HTR-8/SVneo (cell line): ENCODE data around the gene JAZF1.

ENCODE experiments used
- DNase-seq: peaks from one replicate; pipeline ENCODE4 v3.0.0; 2011; ENCODE audit warnings: low spot score, mixed read lengths; ENCODE audit not compliant: insufficient read length
- FAIRE-seq: peaks from 2 replicates; lab custom pipeline; 2011; peaks lifted over from hg19 to GRCh38; lab: Jason Lieb, UNC

JAZF1 gene

GRCh38 chr7:28062197-28062991, 118.2 kb downstream of the JAZF1 start:
- peak; percentile 87 for FAIRE-seq
- peak; percentile 59 for DNase-seq

DNA sequence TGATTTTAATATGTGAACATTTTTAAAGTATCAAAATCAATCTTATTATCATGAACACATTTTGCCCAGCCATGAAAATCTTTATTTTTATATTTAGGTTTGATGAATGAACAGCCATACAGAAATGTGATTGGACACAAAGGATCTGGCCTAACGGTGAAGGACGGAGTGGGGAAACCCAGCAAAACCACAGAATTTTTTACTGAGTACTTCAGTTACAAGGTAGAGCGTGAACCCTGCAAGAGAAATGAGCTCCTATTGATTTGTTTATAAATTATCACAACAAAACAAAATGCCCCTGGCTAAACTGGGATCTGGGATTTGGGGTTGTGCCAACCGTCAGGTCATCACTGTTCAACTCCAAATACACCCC, 118.8 kb downstream of the JAZF1 start:
- no peak for FAIRE-seq
- no peak for DNase-seq

DNA sequence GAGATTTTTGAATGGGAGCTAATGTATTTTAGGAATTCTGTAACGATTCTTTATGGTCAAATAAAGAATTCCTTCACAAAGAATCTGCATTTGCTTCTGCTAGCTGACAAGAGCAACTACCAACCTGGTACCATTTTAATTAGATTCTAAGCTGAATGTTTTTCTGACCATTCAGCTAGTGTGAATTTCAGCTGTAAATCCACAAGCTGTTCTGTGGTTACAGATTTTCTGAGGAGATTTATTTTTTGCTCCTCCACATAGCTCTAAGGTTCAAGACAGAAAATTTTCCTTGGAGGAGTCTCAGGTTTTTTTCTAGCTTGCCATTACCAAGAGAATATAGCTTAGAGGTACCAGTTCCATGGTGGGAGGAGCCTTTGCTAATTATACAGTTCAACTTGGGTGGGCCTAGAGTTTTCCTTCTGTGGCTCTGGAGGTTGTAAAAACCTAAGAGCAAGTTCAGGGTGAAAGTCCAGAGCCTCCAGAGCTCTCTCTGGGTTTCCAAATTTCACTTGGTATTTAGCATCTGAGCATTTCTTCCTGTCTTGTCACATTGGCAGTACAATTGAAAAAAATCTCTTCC, 120.1 kb downstream of the JAZF1 start:
- DNase-seq (no peak), FAIRE-seq (peak; percentile 44)

GRCh38 chr7:28055161-28055544, 125.4 kb downstream of the JAZF1 start:
- FAIRE-seq = no peak
- peak; percentile 72 for DNase-seq

DNA sequence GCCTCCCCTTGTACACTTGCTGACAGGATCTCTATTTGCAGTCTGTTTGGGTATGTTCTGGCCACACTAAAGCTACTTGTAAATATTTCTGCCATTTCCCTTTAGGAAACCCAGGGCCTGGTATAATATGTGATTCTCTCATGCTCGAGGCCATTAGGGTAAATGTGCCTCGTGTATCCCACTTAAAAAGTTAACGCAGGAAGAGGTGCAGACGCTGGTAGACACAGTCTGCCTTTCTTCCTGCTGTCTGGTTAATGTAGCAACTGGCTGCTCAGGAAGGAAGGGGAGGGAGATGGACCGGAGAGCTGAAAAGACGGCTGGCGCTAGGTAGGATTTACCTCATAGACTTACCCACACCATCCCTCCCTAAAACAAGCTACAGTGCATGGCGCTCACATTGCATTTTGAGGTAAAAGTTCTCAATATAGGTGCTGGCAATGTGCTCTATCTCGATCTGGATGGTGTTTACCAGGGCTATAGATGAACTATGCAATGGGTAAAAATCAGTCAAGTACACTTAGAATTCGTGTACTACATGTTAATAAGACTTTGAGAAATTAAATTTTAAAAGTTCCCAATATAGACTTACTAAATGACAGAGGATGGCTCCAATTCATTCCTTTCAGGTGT, 125.9 kb downstream of the JAZF1 start:
- no peak for FAIRE-seq
- no peak for DNase-seq

- no peak for DNase-seq
- FAIRE-seq = no peak
These were observed 127.7 kb downstream of the JAZF1 start for GRCh38 chr7:28052933-28053332.

DNA sequence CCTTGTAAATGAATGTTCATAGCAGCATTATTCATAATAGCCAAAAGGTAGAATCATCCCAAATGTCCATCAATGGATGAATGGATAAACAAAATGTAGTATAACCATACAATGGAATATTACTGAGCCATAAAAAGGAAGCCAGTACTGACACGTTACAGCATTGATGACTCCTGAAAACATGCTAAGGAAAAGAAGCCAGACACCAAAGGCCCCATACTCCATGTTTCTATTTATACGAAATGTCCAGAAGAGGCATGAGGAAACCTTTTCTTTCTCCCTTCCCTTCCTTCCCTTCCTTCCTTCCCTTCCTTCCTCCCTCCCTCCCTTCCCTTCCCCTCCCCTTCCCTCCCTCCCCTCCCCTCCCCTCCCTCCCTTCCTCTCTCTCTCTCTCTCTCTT, 131.9 kb downstream of the JAZF1 start:
- FAIRE-seq (no peak), DNase-seq (no peak)

DNA sequence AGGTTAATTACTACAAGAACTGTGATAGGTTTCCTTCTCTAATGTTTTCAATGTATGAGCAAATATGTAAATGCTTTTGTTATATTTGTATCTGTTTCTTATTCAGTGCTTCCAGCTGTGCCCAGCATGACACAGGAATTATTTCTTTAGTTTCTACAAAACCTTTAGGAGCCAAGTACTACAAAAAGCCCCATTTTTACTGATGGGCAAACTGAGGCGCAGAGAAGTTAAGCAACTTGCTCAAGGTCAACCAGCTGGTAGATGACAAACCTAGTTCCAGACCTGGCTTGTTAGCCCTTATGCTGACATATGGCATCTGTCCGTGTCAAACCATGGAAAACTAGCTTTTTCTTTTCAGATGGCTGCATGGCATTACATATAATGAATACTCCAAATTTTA, 134.6 kb downstream of the JAZF1 start:
- FAIRE-seq (no peak), DNase-seq (no peak)

DNA sequence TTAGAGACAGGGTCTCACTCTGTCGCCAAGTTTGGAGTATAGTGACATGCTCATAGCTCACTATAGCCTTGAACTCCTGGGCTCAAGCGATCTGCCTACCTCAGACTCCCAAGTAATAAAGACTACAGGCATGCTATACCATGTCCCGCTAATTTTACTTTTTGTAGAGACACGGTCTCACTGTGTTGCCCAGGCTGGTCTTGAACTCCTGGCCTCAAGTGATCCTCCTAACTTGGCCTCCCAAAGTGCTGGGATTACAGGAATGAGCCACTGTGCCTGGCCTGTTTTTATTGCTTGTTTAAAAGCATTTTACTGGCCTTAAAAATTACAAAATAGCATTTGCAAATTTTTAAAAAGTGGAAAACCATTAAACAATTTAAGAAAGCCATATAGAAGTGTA, 135.0 kb downstream of the JAZF1 start:
- DNase-seq = no peak
- FAIRE-seq = no peak

- no peak for FAIRE-seq
- DNase-seq = no peak
These were observed 135.8 kb downstream of the JAZF1 start for GRCh38 chr7:28044825-28045224.

GRCh38 chr7:28042721-28043120, 137.9 kb downstream of the JAZF1 start:
- DNase-seq (no peak), FAIRE-seq (peak; percentile 58)

DNA sequence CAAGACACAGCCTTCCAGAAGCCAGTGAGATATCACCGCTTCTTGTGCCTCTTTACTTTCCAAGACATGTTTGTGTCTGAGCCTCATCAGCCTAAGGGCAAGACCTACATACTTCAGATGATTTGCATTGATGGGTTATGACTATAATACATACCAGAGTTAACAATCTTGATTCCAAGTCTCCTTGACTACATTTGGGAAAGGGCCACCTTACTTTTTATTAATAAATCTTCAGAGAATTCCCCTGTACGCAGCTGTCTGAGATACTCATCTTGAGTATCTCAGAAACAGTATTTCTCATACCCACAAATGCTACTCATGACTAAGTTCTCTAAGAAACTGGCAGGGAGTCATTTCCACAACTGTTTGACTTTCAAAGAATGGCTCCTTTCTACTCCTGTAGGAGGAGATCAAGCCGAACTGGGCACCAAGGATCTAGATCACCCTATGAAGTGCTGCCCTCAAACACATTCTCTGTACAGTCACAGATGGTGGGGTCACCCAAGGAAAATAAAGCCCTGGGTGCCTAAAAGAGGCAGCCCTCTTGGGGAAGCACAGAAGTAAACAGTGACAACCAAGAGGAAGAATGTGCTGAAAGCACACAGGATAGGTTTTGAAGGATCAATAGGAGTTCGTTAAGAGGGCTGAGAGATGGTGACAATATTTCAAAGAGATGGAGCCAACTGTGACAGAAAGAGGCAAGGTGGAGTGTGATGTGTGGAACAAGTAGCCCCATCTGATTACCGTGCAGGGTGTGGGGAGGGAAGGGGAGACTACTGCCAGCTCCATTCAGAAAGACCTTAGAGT, 138.9 kb downstream of the JAZF1 start:
- DNase-seq (peak; percentile 60), FAIRE-seq (peak; percentile 83)

- FAIRE-seq (no peak), DNase-seq (no peak)
These were observed 142.3 kb downstream of the JAZF1 start for GRCh38 chr7:28038175-28038797.

GRCh38 chr7:28037220-28038010, 143.2 kb downstream of the JAZF1 start:
- DNase-seq (peak; percentile 74), FAIRE-seq (no peak)

DNA sequence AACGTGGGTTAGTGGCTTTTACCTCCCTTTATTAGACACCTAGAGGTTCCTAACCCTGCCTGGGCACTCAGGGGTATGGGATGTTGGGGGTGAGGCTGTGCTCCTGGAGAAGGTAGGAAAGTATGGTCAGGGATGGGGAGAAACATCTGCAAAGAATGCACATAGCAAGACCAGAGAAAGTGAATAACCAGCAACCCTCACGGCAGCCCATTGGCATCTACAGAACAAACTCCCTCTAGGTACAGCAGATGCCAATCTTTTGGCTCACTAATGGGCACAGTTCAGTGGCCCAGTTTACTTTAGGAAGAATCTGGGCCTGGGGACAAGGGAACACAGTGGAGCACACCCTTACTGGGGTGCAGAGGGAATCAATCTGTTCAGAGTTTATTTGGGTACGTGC, 143.9 kb downstream of the JAZF1 start:
- DNase-seq (no peak), FAIRE-seq (no peak)

GRCh38 chr7:28033386-28033785, 147.2 kb downstream of the JAZF1 start:
- FAIRE-seq = no peak
- DNase-seq = no peak

DNA sequence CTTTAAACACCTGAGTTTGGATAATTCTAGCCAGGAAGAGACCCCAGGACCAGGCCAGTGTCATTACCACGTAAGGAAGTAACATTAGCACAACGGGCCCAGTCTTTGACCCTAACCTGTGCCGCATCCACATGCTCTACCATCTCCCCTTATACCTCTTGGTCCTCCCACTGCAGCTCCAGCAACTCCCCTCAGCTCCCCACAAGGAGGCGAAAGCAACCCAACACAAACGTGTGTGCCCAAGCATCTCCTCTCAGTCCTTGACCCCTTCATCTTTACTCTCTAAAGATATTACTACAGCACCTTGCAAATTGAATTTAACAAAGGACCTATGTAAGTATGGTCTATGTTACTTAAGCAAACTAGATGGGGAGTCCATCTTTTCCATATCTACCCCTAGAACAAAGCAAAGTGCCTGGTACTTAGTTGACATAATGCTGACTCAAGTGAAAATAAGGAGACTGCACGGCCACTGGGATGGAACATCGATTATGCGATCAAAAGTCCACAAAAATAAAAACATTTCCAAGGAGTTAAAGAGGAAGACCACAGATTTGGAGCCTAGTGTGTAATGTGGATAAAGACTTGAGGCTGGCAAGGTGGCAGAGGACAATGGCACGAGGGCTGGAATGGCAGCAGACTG, 147.7 kb downstream of the JAZF1 start:
- no peak for DNase-seq
- FAIRE-seq = no peak

GRCh38 chr7:28029051-28029450, 151.5 kb downstream of the JAZF1 start:
- DNase-seq (no peak), FAIRE-seq (no peak)

GRCh38 chr7:28028471-28028870, 152.1 kb downstream of the JAZF1 start:
- DNase-seq = no peak
- no peak for FAIRE-seq
